LNCaP clone FGC (cell line): ENCODE measurements around the gene CCNE1.

ENCODE experiments used
- DNase-seq: peaks from one replicate; pipeline ENCODE4 v3.0.0-alpha.2; 2011; ENCODE audit warnings: low read depth
- H3K4me3 ChIP-seq: 2 replicates; pipeline ENCODE4 v1.5.1; 2011; ENCODE audit warnings: mild to moderate bottlenecking, low read depth, low read length, control low read depth
- TF ChIP-seq, protein P1 (sequence below): IDR thresholded peaks from 2 replicates; pipeline ENCODE4 v1.5.1; 2012; ENCODE audit warnings: mild to moderate bottlenecking; ENCODE audit not compliant: control insufficient read depth, insufficient read depth; ENCODE audit errors: extremely low read depth

CCNE1 gene

DNA sequence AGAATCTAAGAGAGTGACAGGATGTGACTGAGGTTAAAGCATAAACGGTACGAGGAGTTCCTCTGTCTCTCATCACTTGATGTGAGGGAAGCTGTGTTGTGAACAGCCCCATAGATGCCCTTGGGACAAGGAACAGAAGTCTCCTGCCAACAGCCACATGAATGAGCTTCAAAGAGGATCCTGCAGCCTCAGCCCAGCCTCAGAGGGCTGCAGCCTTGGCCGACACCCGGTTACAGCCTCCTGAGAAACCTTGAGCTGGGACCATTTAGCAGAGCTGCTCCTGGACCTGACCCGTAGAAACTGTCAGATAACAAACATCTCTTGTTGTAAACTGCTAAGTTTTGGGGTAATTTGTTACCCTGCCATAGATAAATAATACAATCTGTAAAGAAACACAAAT is 54.2 kb downstream of the CCNE1 start:
- no peak for DNase-seq
- TF ChIP-seq, protein P1, sequence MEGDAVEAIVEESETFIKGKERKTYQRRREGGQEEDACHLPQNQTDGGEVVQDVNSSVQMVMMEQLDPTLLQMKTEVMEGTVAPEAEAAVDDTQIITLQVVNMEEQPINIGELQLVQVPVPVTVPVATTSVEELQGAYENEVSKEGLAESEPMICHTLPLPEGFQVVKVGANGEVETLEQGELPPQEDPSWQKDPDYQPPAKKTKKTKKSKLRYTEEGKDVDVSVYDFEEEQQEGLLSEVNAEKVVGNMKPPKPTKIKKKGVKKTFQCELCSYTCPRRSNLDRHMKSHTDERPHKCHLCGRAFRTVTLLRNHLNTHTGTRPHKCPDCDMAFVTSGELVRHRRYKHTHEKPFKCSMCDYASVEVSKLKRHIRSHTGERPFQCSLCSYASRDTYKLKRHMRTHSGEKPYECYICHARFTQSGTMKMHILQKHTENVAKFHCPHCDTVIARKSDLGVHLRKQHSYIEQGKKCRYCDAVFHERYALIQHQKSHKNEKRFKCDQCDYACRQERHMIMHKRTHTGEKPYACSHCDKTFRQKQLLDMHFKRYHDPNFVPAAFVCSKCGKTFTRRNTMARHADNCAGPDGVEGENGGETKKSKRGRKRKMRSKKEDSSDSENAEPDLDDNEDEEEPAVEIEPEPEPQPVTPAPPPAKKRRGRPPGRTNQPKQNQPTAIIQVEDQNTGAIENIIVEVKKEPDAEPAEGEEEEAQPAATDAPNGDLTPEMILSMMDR: no peak
- H3K4me3 ChIP-seq: no peak overlapping the region

DNA sequence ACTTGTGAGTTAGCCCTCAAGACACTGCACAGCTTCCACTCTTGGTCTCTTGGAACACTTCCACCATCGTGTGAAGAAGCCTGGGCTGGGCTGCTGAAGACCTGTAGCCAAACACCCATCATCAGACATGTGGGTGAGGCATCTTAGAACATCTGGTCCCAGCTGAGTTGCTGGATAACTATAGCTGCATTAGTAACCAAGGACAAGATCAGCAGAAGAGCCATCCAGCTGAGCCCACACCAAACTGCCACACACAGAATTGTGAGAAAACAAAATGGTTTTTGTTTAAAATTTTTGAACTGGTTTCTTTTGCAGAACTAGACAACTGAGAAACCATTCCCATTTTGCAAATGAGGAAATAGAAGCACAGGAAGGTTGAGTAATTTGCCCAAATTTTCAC is 56.2 kb downstream of the CCNE1 start:
- no peak for DNase-seq
- TF ChIP-seq, protein P1: no peak
- H3K4me3 ChIP-seq: no peak overlapping the region

DNA sequence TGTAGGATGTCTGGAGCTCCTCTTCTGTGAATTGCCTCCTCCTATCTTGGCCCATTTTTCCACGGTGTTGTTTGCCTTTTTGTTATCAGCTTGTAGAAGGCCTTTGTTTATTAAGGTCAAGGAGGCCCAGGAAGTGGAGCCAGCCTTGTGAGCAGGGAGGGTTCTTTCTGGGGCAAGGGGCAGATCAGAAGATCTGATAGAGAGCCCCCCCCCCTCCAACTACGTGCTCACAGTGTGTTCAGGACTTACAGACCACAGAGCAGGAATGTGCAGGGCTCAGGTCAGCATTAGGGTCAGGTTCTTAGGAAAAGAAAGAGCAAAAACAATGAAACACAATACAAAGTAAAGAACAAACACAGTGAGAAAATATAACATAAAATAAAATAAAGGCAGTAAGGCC is 59.4 kb downstream of the CCNE1 start:
- DNase-seq: no peak
- no peak overlapping the region for H3K4me3 ChIP-seq
- TF ChIP-seq, protein P1: no peak

DNA sequence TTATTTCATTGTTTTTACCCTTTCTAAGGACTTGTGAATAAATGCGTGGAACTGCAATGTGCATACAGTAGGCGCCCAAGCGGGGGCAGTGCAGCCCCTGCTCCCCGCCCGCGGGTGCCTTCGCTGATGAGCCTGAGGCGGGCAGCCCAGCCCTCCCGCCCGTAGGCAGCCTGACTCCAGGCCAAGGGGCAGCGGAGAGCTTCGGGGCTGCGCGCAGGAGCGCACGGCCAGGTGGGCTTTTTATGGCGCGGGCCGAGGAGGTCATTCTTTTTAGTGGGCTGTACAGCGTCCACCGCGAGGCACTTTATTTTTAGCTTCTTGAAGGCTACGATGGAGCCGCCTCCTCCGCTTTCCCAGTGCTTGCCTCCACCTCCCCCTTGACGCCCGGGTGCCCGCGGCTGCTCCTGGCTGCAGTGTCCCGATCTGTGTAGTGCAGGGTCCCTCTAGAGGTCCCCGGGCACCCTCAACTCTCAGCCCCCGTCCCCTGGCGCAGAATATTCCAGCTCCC is 60.5 kb downstream of the CCNE1 start:
- TF ChIP-seq, protein P1: no peak

DNA sequence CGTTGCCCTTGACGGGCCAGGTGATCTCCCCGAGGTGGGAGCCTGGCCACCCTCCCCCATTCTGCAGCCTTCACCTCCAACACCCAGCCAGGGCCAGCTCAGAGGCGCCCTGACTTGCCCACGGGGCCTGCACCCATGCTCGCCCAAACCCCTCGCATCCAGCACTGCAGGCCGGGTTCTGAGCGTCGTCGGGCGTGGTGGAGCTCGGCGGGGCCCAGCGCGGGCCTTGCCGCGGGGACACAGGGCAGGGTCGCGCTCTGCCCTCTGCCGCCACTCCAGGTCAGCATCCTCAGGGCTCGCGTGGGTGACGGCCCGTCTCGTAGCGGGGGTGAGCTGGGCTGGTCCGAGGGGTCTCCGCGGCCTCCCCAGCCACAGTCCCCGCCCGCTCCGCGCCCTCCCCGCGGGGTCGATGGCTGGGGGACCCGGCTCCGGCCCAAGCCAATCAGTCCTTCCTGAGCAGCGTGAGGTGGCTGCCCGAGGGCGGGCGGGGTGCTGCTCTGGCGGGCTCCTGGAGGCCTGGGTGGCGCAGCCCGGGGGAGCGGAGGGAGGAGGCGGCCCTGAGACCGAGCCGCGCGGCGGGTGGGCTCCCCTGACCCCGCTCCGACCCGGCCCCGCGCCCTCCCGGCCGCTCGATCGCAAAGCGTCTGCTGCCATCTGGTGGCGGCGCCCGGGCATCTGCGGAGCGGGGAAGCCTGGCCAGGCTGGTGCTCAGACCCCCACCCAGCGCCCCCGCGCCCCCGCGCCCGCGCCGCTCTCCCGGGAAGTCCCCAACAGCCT is 61.4 kb downstream of the CCNE1 start:
- no peak for DNase-seq
- H3K4me3 ChIP-seq: peak overlapping the region; percentile 27
- TF ChIP-seq, protein P1: peak; percentile 90

More for the DNA sequence above, 60.5 kb downstream of the CCNE1 start:
- no peak for DNase-seq
- H3K4me3 ChIP-seq: no peak overlapping the region
